Measurements from ENCODE around the gene ZNF628. TPM values are rescaled to one million over a fixed set of nuclear protein-coding genes. Genes with fewer than 3 reads are reported as not detected.

The ZNF628 gene
- total RNA-seq, 1 experiment from 2014 or later = 21.7 TPM

GRCh38 chr19:55528030-55528803, 51.8 kb downstream of the ZNF628 start:
- POLR2A ChIA-PET = interaction anchor here (0.5 kb wide), 1 partner anchor 96 kb away, joined by 4 read pairs; the partner anchor contains the start of gene ZNF784
- Histone ChIP-seq H3K9me3 (ENCODE audit: control insufficient read depth, insufficient read depth, low read depth, low read length) (no peaks in the 10 kb centered on the region), H3K27ac (ENCODE audit: low read length) (no peak overlapping the region), H3K4me1 (ENCODE audit: control insufficient read depth, insufficient read depth, low read length) (peaks cover 20% of the 10 kb centered on the region), H3K4me3 (ENCODE audit: low read depth in 2 of 2, low read length in 2 of 2) (no peak overlapping the region), H3K36me3 (ENCODE audit: control insufficient read depth, insufficient read depth, low read length) (no peaks in the 10 kb centered on the region), H3K27me3 (ENCODE audit: control insufficient read depth, insufficient read depth, low read length) (no peaks in the 10 kb centered on the region)
- intact Hi-C loops (cut with micrococcal nuclease; ENCODE audit: unreplicated experiment) (no loop called here), in situ Hi-C loops (cut with HindIII; ENCODE audit: low pct_unique_long_range_greater_than_20kb, low sequenced_read_pairs) (no loop called here)
- ATAC-seq (no peak), DNase-seq (ENCODE audit: low read depth, low spot score) (no peak)
- CTCF ChIA-PET = no interaction called here
- no TSS peak for BruUV-seq (replicated peaks)
- TF ChIP-seq SIN3A (IDR thresholded peaks at IDR 0.05; ENCODE audit: borderline replicate concordance, insufficient read depth, low read depth, low read length) (no peak), CTCF (IDR thresholded peaks at IDR 0.05) (no peak), REST (IDR thresholded peaks at IDR 0.05; ENCODE audit: insufficient read depth in 1 of 2, low read depth in 2 of 2, low read length in 1 of 2) (no peak), POLR2AphosphoS5 (IDR thresholded peaks at IDR 0.05; ENCODE audit: low read depth, low read length) (no peak)

- no peaks in the 10 kb centered on the region for H3K27me3 ChIP-seq (ENCODE audit: control insufficient read depth, insufficient read depth, low read length)
- ATAC-seq (no peak), DNase-seq (ENCODE audit: low read depth, low spot score) (no peak)
- ChIA-PET CTCF (no interaction called here), POLR2A (no interaction called here)
- H3K4me1 ChIP-seq (ENCODE audit: control insufficient read depth, insufficient read depth, low read length) = peaks cover 20% of the 10 kb centered on the region
- BruUV-seq (replicated peaks) = no TSS peak
- in situ Hi-C loops (cut with HindIII; ENCODE audit: low pct_unique_long_range_greater_than_20kb, low sequenced_read_pairs) = no loop called here
- no peaks in the 10 kb centered on the region for H3K9me3 ChIP-seq (ENCODE audit: control insufficient read depth, insufficient read depth, low read depth, low read length)
- no peak for TF ChIP-seq TCF7L2 (IDR thresholded peaks at IDR 0.05; ENCODE audit: low read depth, low read length)
- TF ChIP-seq POLR2AphosphoS5 (IDR thresholded peaks at IDR 0.05; ENCODE audit: low read depth, low read length) = no peak
- TF ChIP-seq REST (IDR thresholded peaks at IDR 0.05; ENCODE audit: insufficient read depth in 1 of 2, low read depth in 2 of 2, low read length in 1 of 2) = no peak
- no peak for TF ChIP-seq CTCF (IDR thresholded peaks at IDR 0.05)
- no peak for TF ChIP-seq SIN3A (IDR thresholded peaks at IDR 0.05; ENCODE audit: borderline replicate concordance, insufficient read depth, low read depth, low read length)
- no peak overlapping the region for H3K27ac ChIP-seq (ENCODE audit: low read length)
- no peaks in the 10 kb centered on the region for H3K36me3 ChIP-seq (ENCODE audit: control insufficient read depth, insufficient read depth, low read length)
- no peak overlapping the region for H3K4me3 ChIP-seq (ENCODE audit: low read depth in 2 of 2, low read length in 2 of 2)
- intact Hi-C loops (cut with micrococcal nuclease; ENCODE audit: unreplicated experiment) = no loop called here
Measured at GRCh38 chr19:55529636-55530234, 53.3 kb downstream of the ZNF628 start.
